Inferior parietal cortex (tissue), 1 donor: ENCODE data around the gene IL1RAPL1.

Experiments used
- DNase-seq: peaks from one replicate; pipeline ENCODE4 v3.0.0-alpha.2; 2016; ENCODE audit errors: extremely low spot score

The IL1RAPL1 gene

DNA sequence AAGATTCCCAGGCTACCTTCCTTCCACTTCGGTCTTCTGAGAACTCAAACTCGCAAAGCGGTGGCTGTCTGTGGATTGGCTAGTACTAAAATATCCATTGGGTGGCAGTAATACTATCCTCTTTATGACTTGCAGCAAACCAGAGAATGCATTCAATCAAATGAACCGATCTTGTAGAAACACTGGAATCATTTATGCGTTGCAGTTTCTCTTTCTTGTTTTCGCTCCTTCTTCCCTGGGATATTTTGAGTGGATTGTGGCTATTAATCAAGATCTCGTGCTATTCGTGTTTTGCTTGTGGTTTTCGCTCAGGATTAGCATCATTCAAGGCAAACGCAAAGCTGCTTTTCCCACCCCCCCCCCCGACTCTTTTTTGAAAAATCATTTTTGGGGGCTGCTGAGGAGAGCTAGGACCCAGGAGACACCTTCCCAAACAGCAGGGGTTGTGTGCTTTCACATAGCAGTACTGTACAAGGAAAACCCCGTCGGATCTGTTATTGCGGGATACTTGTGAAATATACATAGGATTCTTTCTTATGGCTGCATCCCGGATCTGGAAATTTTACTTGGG is at the start of gene IL1RAPL1:
IL1RAPL1 (plus strand) TSS at position 466 of the 571 bp plus-strand sequence.
- peak; percentile 71 for DNase-seq

- DNase-seq = no peak
These were observed 44.5 kb upstream of the IL1RAPL1 start for GRCh38 chrX:28542791-28543190.

GRCh38 chrX:28549838-28550237 is 37.4 kb upstream of the IL1RAPL1 start:
- DNase-seq = no peak

DNA sequence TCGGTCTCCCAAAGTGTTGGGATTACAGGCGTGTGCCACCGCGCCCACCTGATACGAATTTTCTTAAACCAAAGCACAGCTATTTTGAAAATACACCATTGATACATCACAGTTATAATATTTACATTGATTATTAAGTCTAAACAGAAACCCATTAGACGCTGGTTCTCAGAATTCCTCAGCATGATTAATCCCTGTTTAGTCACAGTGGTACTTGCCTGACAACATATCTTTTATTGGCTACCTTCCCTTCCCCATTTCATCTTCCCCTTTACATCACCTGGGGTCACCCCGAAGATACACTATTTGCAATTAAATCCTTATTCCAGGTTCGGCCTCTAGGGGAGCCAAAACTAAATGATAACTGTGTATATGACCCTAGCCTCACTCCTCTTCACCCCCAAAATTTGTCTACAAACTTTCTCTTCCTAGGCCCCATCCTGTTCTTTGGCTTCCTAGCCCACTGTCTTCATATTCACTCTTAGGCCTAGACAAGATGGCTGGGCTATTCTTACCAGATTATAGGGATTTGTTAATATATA is 36.8 kb upstream of the IL1RAPL1 start:
- no peak for DNase-seq

DNA sequence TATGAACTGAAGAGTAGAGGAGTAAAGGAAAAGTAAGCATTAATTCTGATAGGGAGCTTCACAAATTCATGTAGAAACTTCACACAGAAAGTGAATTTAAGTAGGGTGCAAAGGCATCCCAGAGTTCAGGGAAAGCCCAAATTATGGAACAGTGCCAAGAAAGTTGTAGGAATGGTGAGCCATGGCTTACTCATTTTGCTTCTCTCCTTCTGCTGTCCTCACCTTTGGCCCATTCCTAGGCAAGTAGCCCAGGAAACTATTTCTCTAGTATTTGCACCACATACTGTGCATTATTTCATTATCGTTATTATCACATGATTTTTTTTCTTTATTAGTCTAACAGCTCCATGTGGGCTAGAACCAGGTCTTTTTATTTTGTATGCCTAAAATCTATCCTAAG is 34.9 kb upstream of the IL1RAPL1 start:
- no peak for DNase-seq

GRCh38 chrX:28552882-28553829 is 34.1 kb upstream of the IL1RAPL1 start:
- no peak for DNase-seq

GRCh38 chrX:28576117-28576516 is 11.1 kb upstream of the IL1RAPL1 start:
- no peak for DNase-seq

GRCh38 chrX:28581522-28581921 is 5.7 kb upstream of the IL1RAPL1 start:
- DNase-seq = no peak

DNA sequence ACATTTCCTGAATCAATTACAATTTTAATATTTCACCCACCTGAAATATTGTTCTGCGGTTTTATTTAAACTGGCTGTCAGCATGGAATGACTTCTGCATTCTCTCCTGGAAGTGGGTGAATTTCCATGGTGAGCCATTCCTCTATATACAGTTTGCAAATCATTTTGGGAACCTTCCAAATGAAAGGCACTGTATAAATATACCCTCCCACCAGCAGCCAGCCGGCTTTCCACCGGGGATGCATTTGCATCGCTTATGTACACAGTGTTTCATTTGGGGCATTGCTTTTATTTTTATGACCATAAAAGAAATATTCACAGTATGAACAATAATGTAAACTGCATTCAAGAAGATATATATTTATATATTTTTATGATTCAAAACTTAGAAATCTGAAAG is 4.7 kb upstream of the IL1RAPL1 start:
- DNase-seq = no peak

- no peak for DNase-seq
These were observed 3.2 kb upstream of the IL1RAPL1 start for GRCh38 chrX:28584025-28584424.

DNA sequence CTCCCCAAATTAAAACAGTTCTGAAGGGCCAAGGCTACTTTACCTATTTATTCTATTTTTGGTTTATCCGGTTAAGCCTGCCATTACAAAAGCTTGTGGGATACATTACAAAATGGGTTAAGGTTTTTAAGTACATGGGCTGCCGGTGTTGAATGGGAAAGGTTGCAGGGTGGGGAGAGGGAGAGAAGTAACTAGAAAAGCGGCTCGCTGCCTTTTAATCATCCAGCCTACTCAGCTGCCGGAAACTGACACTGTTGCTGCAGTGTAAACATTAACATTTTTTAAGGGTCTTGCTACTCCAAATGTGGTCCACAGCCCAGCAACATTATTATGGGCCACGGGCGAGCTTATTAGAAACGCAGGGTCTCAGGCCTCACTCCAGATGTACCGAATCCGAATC is 1.5 kb upstream of the IL1RAPL1 start:
- no peak for DNase-seq

DNA sequence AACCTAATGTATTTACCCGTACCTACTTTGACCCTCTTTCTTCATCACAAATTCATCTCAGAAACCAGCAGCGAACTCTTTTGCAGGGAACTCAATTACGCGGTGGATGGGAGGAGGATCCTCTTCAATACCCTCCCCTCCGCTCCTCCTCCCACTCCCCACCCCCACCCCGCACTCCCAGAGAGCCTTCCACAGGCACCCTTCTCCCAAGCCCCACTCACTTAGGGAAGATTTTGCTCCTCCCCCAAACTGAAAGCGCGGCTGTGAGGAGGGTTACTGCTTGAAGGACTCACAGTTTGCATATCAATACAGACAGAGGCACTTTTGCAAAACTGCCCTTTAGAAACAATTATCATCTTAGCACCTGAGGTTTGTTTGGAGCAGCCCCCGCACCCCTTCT is 960 bp upstream of the IL1RAPL1 start:
- DNase-seq = no peak

- no peak for DNase-seq
These were observed 1.8 kb downstream of the IL1RAPL1 start for GRCh38 chrX:28589046-28589445.

DNA sequence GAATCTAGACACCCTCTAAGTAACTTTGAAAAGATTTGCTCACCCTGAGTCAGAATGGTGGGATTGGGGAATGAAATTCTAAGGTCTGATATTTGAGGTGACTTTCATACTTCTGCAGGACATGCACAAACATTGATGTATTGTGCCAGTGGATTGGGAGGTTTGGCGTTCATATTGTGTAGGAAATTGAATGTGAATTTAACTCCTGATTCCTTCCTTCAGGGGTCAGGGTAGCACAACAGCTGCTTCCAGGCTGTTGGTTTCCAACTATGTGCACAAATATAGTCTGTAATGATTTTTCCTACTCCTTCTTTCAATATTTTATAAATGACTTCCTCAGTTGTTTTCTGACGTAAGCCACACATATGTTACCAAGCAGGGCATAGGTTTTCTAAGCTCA is 3.1 kb downstream of the IL1RAPL1 start:
- DNase-seq = no peak

DNA sequence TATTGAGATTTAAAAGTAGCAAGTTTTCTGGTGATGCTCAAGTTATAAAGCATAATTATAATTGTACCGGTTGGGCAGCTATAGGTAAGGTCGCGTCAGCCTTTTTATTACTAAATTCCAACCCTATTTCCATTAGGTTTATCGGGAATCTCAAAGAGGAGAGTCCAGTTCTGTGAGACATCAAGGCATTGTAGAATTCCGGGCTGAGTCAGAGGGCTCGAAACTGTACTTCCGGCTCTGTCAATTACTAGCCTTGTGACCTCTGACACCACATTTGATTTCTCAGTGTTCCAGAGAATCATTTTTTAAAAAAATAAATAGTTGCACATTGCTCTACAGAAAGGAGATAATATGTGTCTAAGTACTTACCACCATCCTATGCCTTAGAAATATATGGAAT is 4.3 kb downstream of the IL1RAPL1 start:
- DNase-seq = no peak

DNA sequence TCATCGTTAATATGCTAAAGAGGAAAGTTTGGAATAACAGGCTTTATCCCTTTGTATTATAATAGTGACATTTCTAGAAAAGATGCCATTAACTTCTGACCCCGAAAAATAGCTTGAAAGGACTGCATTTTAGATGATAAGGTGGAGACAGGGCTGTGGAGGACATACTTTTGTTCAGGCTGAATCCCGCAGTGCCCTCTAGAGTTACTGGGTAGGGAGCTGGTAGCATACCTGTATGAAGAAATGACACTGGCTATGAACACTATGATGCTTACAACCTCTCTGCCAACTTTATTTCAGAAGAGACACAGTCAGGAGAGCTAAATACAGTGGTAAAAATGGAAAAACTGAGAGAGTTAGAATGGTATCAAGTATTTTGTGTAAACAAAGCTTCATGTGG is 8.1 kb downstream of the IL1RAPL1 start:
- no peak for DNase-seq

DNA sequence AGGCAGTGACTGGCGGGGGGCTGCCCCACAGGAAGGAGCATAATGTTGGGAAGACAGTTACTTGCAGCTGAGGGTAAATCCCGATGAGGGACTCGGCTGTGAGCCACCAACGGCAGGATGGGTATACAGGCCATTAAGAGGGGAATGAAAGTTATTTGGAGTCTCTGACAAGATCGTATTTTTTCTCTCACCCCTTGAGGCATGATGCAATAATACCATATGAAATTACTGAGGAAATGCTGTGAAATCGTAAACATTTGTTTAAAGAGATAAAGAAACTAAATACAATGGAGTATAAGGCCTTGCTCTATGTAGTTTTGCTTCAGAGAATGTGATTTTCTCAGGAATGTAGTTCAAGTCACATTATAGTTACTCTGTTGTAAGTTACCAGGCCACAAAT is 12.7 kb downstream of the IL1RAPL1 start:
- no peak for DNase-seq

- DNase-seq = no peak
These were observed 21.8 kb downstream of the IL1RAPL1 start for GRCh38 chrX:28609003-28609402.

GRCh38 chrX:28609917-28610613 is 22.8 kb downstream of the IL1RAPL1 start:
- no peak for DNase-seq

DNA sequence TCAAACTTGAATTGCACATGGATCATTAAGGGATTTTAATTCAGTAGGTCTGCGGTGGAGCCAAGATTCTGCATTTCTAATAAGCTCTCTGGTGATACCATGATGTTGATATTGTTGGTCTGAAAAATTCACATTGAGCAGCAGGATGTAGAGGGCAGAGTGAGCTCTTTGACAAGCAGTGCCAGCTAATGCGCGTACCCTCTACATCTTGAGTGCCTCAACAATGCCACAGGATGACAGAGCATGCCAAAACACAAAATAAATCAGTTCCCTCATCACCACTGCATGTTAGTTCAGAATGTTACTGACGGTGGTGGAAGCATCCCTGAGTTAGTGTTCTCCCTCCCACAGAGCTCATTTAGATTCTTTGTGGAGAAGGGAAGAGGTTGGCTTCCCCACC is 23.5 kb downstream of the IL1RAPL1 start:
- DNase-seq = no peak

- DNase-seq = no peak
These were observed 26.3 kb downstream of the IL1RAPL1 start for GRCh38 chrX:28613558-28613957.

DNA sequence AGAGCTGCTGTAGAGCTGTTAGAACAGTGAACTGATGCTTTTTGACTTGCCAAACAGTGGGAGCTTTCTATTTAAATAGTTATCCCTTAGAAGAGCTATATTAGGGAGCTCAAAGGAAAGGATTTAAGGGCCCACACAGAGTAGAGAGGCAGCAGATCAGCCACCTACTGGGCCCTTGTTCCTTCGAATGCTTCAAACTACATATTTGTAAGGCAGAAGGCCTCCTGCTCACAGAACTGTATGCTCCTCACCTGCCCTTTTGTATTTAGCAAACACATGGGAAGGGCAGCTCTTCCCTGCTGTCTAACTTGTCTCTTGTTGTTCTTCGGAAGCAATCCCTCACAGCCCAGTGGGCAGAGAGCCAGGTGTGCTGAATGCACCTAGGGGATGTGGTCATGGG is 38.0 kb downstream of the IL1RAPL1 start:
- DNase-seq = no peak
